GM21528 (cell line): ENCODE measurements around the gene UBR1.
"Not testable (repeated sequence)": the region's sequence is repeated elsewhere in the genome, so short reads cannot be mapped to it uniquely, and the experiment has no call there.

Experiments
- ATAC-seq: cut with Tn5 transposase; IDR thresholded peaks from one replicate; pipeline ENCODE4 v1.9.1; 2021; ENCODE audit warnings: mild to moderate bottlenecking, moderate library complexity; ENCODE audit not compliant: unreplicated experiment, low FRiP score

UBR1 gene

GRCh38 chr15:43067717-43068461, 37.9 kb downstream of the UBR1 start:
- no peak for ATAC-seq

- ATAC-seq = no peak
Measured at GRCh38 chr15:43056696-43057095, 49.1 kb downstream of the UBR1 start.

- no peak for ATAC-seq
Measured at GRCh38 chr15:43052860-43053259, 53.0 kb downstream of the UBR1 start.

GRCh38 chr15:43048935-43049334, 56.9 kb downstream of the UBR1 start:
- no peak for ATAC-seq

- ATAC-seq = no peak
Measured at GRCh38 chr15:43046484-43046883, 59.4 kb downstream of the UBR1 start.

- ATAC-seq = no peak
Measured at GRCh38 chr15:43042885-43043284, 63.0 kb downstream of the UBR1 start.

- ATAC-seq = not testable (repeated sequence)
Measured at GRCh38 chr15:43041085-43041484, 64.8 kb downstream of the UBR1 start.

- not testable (repeated sequence) for ATAC-seq
Measured at GRCh38 chr15:43035240-43035639, 70.6 kb downstream of the UBR1 start.

- ATAC-seq = no peak
Measured at GRCh38 chr15:43029476-43029875, 76.4 kb downstream of the UBR1 start.

- no peak for ATAC-seq
Measured at GRCh38 chr15:43025150-43025549, 80.7 kb downstream of the UBR1 start.

- ATAC-seq = not testable (repeated sequence)
Measured at GRCh38 chr15:43014671-43015070, 91.2 kb downstream of the UBR1 start.

GRCh38 chr15:43009206-43009605, 96.6 kb downstream of the UBR1 start:
- ATAC-seq = no peak

GRCh38 chr15:43008150-43008549, 97.7 kb downstream of the UBR1 start:
- no peak for ATAC-seq

GRCh38 chr15:43007551-43007950, 98.3 kb downstream of the UBR1 start:
- ATAC-seq = no peak

- no peak for ATAC-seq
Measured at GRCh38 chr15:43006991-43007390, 98.8 kb downstream of the UBR1 start.

- ATAC-seq = not testable (repeated sequence)
Measured at GRCh38 chr15:43004886-43005595, 100.8 kb downstream of the UBR1 start.

GRCh38 chr15:42999201-42999779, 106.5 kb downstream of the UBR1 start:
- no peak for ATAC-seq

GRCh38 chr15:42996871-42997270, 109.0 kb downstream of the UBR1 start:
- ATAC-seq = no peak

GRCh38 chr15:42994546-42994945, 111.3 kb downstream of the UBR1 start:
- no peak for ATAC-seq

- ATAC-seq = no peak
Measured at GRCh38 chr15:42992626-42993025, 113.2 kb downstream of the UBR1 start.

- ATAC-seq = no peak
Measured at GRCh38 chr15:42986693-42987342, 119.0 kb downstream of the UBR1 start.
